NCI-H2171 treated with DMSO at 0.1 percent for 48 hours (cell line): ENCODE results near the gene NRN1L.
"Not testable (repeated sequence)": the region's sequence is repeated elsewhere in the genome, so short reads cannot be mapped to it uniquely, and the experiment has no call there.

Source experiments
- DNase-seq: peaks from one replicate; lab custom pipeline; 2025; lab: John Stamatoyannopoulos, UW

NRN1L gene

GRCh38 chr16:67884684-67885083 lies at the start of gene NRN1L:
NRN1L (plus strand) TSS chr16:67884885; CDS start chr16:67884904, 19 bp downstream.
- peak; percentile 90 for DNase-seq

DNA sequence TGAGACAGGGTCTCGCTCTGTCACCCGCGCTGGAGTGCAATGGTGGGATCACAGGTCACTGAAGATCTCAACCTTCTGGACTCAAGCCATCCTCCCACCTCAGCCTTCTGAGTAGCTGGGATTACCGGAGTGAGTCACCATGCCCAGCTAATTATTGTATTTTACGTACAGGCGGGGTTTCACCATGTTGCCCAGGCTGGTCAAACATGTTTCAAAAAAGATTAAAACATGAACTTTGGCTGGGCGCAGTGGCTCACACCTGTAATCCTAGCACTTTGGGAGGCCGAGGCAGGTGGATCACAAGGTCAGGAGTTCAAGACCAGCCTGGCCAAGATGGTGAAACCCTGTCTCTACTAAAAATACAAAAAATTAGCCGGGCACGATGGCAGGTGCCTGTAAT lies 47.5 kb upstream of the NRN1L start:
- not testable (repeated sequence) for DNase-seq

DNA sequence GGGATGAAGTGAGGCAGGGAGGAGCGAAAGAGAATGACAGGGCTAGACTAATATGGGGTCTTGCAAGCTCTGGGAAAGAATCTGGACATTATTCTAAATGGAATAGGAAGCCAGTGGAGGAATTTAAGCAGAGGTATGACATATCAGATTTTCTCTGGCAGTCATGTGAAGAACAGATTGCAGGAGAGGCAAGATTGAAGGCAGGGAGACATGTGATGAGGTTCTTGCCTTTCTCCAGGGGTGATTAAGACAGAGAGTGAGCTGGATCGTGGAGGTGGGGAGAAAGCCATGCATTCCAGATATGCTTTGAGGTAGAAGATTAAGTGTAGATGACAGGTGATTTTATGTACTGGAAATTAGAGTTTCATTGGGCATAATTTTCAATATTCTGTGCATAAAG lies 46.9 kb upstream of the NRN1L start:
- DNase-seq: no peak

DNA sequence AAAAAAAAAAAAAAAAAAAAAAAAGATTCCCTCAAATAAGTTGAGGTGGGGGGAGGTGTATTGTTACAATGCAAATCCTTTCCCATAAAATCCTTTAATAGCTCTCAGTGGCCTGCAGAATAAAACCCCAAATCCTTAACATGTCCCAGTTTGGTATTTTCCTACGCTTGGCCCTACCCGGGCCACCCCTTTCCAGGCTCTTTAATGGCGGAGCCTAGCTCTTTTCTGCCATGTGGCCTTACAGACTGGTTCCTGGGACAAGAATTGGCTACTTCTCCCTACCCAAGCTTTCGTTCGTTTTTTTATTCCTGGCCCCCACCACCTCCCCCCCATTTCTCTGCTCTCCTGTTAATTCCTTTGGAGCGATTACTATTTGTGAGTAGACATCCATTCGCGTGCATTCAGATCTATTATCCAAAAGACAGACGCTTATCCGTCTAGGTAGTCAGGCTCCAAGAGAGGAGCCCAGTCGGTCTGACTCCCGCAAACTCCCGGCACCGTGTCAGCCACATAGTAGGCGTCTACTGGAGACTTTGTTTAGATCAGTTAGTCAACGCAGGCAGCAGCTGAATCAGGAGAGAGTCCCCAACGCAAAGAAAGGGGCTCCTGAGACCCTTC lies 43.4 kb upstream of the NRN1L start:
- no peak for DNase-seq

DNA sequence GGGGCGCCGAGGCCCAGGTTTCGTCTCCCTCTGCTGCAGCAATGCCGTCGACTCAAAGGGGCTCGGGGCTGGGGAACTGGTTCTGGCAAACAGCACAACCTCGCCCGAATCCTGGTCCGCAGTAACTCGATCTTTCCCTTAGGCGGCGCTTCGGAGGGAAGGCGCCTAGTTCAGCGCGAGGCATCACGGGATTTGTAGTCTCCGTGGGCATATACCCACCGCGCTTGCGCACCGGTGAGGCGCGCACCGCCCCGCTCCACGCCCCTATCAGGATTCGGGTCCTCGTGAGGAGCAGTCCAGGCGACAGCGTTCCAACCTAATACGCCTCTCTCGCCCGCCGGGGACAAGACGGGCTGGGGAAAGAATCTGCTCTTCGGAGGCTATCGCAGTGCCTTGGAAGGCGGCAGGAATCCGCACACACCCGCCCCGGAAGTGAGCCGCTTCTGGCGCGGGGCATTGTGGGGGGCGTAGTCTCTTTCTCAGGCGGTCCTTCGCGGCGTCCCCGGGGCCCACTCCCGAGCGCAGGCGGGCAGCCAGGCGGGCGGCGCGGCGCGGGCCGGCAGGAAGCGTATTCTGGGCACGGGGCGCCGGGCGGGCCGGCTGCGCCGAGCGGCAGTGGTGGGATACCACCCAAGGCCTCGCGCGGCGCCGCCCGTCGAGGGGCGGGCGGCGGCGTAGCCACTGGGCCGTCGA lies 42.7 kb upstream of the NRN1L start, which contains the start of gene THAP11:
TSS of gene THAP11 (plus strand) at position 505 of the 693 bp plus-strand sequence. CDS start 235 bp downstream, outside the sequence.
- peak; percentile 98 for DNase-seq

DNA sequence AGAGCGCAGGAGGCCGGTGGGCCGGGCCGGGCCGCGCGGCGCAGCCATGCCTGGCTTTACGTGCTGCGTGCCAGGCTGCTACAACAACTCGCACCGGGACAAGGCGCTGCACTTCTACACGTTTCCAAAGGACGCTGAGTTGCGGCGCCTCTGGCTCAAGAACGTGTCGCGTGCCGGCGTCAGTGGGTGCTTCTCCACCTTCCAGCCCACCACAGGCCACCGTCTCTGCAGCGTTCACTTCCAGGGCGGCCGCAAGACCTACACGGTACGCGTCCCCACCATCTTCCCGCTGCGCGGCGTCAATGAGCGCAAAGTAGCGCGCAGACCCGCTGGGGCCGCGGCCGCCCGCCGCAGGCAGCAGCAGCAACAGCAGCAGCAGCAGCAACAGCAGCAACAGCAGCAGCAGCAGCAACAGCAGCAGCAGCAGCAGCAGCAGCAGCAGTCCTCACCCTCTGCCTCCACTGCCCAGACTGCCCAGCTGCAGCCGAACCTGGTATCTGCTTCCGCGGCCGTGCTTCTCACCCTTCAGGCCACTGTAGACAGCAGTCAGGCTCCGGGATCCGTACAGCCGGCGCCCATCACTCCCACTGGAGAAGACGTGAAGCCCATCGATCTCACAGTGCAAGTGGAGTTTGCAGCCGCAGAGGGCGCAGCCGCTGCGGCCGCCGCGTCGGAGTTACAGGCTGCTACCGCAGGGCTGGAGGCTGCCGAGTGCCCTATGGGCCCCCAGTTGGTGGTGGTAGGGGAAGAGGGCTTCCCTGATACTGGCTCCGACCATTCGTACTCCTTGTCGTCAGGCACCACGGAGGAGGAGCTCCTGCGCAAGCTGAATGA lies 42.0 kb upstream of the NRN1L start:
- DNase-seq: peak; percentile 58

DNA sequence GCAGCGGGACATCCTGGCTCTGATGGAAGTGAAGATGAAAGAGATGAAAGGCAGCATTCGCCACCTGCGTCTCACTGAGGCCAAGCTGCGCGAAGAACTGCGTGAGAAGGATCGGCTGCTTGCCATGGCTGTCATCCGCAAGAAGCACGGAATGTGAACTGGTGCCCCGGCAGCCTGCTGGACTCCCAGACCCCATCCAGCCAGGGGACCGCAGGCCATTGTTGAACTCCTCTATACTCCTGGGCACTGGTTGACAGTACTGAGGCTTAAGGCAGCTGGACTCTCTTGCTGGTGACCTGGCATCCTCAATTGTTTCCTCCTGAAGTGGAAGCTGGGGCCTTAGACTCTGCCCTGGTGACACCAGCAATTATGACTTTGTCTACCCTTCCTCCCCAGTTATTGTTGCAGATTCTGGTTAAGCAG lies 41.3 kb upstream of the NRN1L start:
- no peak for DNase-seq

- no peak for DNase-seq
Observed at GRCh38 chr16:67844497-67844896, 40.2 kb upstream of the NRN1L start.

DNA sequence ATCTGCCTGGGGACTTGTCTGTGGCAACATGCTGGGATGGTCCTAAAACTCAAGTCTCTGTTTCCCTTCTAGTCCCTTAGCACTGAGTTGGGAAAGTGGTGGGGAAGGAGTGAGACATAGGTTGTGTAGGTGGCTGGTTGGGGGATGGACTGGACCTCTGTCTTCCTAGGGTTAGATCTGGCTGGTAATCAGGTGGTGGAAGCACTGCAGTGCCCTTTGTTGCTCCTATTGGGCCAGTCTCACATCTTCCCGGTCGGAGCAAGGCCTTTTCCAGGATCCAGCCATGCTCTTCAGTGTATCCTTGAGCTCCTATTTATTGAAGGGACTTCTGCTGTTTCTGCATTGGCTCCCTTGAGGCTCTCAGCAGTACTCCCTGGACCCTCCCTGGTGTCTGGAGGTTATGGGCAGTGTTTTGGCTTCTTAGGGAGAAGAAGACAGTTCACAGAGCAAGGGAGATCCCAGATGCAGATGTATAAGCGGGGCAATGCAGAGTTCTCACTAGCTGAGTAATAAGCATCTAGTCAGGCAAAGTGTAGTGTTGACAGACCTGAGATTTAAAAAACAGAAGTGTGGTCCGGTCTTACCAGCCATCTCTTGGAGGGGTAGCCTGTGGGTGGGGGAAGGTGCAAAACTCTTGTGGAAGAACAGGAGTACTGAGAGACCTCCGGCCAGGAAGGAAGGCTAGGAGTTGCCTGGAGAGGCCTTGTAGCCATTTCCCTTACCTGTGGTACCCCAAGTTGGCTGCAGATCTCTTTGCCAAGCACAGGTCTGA lies 39.2 kb upstream of the NRN1L start:
- DNase-seq: peak; percentile 6

GRCh38 chr16:67846063-67846319 lies 38.7 kb upstream of the NRN1L start:
- DNase-seq: no peak

DNA sequence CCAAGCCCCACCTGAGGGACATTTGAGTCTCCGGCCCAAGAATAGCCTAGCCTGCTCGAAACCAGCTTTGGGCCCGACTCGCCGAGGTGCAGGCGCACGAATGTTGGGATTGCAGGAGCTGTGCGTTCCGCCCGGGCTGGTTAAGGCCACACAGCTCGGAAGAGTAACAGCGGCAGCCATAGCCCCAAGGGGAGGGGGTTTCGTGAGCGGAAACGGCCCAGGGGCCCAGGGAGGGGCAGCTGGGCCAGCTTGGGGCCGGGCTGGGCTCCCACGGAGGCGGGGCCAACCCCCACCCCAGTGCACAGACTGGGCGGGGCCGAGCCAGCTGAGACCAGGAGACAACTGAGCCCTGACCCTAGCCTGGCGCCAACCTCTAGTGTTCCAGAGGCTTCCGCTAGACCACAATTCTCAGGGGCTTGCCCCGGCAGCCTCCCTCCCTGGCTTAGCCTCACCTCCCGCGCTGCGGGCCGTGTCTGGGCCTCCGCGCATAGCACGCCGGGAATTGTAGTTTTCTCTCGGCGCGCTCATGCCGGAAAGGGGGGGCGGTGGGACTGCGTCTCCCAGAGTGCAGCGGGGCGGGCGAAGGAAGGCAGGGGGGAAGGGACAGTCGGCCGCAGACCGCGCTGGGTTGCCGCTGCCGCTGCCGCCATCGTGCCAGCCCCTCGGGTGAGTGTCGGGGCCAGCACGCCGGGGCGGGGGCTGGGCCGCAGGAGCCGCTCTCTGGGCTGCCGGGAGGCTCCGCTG lies 38.2 kb upstream of the NRN1L start, which contains the start of gene NUTF2:
TSS of gene NUTF2 (plus strand) at position 614 of the 744 bp plus-strand sequence. CDS start 18,198 bp downstream, outside the sequence.
- peak; percentile 96 for DNase-seq

DNA sequence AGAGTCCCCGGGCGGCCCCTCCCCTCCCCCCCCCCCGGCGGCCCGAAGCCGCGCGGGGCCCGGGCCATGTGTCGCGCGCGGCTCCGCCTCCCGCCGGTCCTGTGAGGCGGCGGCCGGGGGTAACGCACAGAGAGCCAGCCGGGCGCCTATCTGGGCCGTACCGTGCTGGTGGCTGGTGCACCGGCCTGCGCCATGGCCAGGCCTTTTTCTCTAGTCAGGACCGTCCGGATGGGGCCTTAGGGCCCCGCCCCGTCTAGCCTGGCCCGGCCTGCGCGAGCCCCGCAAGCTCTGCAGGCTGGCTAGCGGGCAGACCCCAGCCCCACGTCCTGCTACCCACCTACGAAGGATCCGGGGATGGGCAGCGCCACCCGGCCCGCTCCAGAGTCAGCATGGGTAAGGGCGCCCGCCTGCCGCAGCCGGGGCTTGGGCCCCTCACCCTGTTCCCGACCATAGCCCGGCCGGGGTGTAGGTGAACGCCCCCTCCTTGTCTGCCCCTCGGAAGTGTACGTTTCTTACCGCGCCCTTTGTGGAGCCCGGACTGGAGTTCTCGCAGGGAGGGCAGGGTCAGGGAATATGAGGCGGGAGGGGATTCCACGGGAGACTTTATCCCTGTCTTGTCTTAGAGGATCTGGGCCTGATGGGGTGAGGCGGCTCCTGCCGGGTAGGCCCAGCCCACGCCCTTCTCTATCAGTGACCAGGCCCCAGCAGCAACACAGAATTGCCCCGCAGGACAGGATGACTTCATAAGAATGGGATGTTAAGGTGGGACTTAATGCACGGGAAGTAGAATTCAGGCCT lies 37.4 kb upstream of the NRN1L start, which contains the start of gene CENPT:
TSS of gene CENPT (minus strand) at position 630 of the 798 bp plus-strand sequence. CDS start 13,834 bp downstream, outside the sequence.
- no peak for DNase-seq

DNA sequence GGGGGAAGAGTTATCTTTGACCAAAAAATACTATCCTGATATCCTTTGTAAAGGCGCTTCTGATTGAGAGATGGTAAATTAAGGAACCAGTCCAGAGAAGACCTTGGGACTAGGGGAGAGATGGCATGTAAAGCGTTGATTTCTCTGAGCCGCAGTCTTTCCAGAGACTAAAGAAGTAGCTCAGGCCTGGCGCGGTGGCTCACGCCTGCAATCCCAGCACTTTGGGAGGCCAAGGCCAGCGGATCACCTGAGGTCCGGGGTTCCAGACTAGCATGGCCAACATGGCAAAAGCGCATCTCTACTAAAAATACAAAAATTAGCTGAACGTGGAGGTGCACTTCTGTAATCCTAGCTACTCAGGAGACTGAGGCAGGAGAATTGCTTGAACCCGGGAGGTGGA lies 36.6 kb upstream of the NRN1L start:
- DNase-seq: no peak

DNA sequence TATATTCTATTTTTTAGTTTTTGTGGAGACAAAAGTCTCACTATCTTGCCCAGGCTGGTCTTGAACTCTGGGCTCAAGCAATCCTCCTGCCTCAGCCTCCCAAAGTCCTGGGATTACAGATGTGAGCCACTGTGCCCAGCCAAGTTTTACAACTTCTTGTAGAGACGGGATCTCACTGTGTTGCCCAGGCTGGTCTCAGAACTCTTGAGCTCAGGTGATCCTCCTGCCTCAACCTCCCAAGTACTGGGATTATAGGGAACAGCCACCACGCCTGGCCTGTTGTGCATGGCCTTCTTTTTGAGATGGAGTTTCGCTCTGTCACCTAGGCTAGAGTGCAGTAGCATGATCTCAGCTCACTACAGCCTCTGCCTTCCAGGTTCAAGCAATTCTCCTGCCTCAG lies 31.0 kb upstream of the NRN1L start:
- no peak for DNase-seq

DNA sequence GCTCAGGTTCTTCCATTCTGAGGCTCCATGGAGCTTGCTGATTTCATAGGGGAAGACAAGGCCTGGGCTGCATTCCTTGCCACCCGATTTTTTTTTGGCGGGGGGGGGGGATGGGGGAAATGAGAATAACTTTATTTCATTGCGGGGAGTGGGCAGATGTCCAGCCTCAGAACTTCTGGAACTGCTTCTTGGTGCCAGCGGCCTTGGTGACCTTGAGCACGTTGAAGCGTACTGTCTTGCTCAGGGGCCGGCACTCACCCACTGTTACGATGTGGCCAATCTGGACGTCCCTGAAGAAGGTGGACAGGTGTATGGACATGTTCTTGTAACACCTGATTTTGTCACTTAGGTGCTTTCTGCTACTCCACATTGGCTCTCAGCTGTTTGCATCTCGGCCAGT lies 28.9 kb upstream of the NRN1L start:
- no peak for DNase-seq

GRCh38 chr16:67856927-67857546 lies 27.6 kb upstream of the NRN1L start:
- no peak for DNase-seq

- DNase-seq: no peak
Observed at GRCh38 chr16:67857547-67858233, 27.0 kb upstream of the NRN1L start.

DNA sequence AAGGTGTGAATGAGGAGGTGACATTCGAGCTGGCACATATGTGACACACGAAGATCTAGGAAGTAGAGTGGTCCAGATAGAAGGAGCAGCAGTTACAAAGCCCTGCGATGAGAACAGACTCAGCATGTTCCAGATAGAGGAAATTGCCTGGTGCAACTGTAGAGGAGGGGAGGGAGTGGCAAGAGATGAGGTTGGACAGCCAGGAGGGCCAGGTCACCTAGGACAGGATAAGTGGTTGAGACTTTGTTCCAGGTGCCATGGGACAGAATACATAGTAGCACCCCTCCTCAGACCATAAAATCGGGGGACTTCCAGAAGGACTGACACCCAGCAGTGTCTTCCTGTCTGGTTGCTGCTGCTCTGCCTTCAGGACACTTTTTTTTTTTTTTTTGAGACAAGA lies 26.2 kb upstream of the NRN1L start:
- no peak for DNase-seq
